Testis (tissue), 2 donors: ENCODE data around the gene GRID1.

Source experiments
- CTCF ChIP-seq, 3 experiments: fragments of 450-650 bp in 2 of 3; fragments of 200-600 bp in 1 of 3; sonication (generic) in 1 of 3; IDR thresholded peaks; one replicate each; pipeline ENCODE4 v1.5.1; 2016 to 2019; ENCODE audit warnings: antibody characterized with exemption in 3 of 3, mild to moderate bottlenecking in 2 of 3, moderate library complexity in 1 of 3
- POLR2A ChIP-seq: fragments of 450-650 bp; IDR thresholded peaks from one replicate; pipeline ENCODE4 v1.6.1; 2017; ENCODE audit warnings: antibody characterized with exemption, mild to moderate bottlenecking, moderate library complexity

GRCh38 chr10:85651497-85651882 lies 715.1 kb downstream of the GRID1 start:
- TF ChIP-seq CTCF (IDR thresholded peaks at IDR 0.05) (no peak), POLR2A (no peak)
